ENCODE results near the gene MAP3K10. TPM values are rescaled to one million over a fixed set of nuclear protein-coding genes. Genes with fewer than 3 reads are reported as not detected.
A peak's percentile ranks its signal among the peaks of the same experiment; 100 is the strongest.
"Not testable (repeated sequence)": the region's sequence is repeated elsewhere in the genome, so short reads cannot be mapped to it uniquely, and the experiment has no call there.

Gene MAP3K10
- total RNA-seq, 1 experiment from 2014 or later, result 9.4 TPM

DNA sequence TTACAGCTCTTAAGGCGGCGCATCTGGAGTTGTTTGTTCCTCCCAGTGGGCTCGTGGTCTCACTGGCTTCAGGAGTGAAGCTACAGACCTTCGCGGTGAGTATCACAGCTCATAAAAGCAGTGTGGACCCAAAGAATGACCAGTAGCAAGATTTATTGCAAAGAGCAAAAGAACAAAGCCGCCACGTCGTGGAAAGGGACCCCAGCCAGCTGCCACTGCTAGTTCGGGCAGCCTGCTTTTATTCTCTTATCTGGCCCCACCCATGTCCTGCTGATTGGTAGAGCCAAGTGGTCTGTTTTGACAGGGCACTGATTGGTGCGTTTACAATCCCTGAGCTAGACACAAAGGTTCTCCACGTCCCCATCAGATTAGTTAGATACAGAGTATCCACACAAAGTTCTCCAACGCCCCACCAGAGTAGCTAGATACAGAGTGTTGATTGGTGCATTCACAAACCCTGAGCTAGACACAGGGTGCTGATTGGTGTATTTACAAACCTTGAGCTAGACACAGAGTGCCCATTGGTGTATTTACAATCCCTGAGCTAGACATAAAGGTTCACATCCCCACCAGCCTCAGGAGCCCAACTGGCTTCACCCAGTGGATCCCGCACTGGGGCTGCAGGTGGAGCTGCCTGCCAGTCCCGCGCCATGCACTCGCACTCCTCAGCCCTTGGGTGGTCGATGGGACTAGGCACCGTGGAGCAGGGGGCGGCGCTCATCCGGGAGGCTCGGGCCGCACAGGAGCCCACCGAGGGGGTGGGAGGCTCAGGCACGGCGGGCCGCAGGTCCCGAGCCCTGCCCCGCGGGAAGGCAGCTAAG is 21.5 kb upstream of the MAP3K10 start:
- DNase-seq (ENCODE audit: low read depth); in situ Hi-C loops (cut with HindIII; ENCODE audit: low pct_unique_long_range_greater_than_20kb, low sequenced_read_pairs): not testable (repeated sequence)

DNA sequence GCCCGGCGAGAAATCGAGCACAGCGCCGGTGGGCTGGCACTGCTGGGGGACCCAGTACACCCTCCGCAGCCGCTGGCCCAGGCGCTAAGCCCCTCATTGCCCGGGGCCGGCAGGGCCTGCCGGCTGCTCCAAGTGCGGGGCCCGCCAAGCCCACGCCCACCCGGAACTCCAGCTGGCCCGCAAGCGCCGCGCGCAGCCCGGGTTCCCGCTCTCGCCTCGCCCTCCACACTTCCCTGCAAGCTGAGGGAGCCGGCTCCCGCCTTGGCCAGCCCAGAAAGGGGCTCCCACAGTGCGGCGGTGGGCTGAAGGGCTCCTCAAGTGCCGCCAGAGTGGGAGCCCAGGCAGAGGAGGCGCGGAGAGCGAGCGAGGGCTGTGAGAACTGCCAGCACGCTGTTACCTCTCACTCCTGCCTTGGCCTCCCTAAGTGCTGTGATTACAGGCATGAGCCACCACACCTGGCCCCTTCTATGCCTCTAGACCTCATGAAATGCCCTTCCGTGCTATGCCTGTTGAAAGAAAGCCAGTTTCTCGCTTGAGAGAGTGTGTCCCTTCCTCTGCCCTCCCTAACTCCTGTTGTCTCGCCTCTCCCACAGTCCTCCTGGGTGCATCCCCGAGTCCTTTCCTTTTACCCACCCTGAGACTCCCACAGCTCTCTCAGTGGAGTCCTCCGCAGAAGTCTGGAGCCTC is 20.8 kb upstream of the MAP3K10 start:
- DNase-seq (ENCODE audit: low read depth); in situ Hi-C loops (cut with HindIII; ENCODE audit: low pct_unique_long_range_greater_than_20kb, low sequenced_read_pairs): not testable (repeated sequence)

DNA sequence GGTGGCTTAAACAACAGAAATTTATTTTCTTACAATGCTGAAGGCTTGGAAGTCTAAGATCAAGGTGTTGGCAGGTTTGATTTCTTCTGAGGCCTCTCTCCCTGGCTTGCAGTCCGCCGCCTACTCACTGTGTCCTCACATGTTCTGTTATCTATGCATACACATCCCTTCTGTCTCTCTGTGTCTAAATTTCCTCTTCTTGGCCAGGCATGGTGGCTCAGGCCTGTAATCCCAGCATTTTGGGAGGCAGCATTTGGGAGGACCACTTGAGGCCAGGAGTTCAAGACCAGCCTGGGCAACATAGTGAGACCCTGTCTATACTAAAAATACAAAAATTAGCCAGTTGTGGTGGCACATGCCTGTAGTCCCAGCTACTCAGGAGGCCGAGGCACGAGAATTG is 19.9 kb upstream of the MAP3K10 start:
- DNase-seq (ENCODE audit: low read depth); in situ Hi-C loops (cut with HindIII; ENCODE audit: low pct_unique_long_range_greater_than_20kb, low sequenced_read_pairs): not testable (repeated sequence)

DNA sequence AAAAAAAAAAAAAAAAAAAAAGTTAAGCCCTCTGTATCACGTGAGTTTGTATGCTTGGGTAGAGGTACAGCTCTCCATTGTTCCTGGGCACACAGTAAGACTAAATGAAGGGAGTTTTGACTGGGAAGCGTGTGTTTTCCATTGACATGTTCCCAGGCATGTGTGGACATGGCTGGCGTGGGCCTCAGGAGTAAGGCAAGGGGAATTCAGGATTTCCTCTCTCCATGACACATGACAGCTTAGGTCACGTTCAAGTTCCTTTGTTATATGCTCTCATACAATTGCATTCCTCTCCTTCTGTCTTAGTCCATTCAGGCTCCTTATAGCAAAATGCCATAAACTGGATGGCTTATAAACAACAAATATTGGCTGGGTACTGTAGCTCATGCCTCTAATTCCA is 17.1 kb upstream of the MAP3K10 start:
- DNase-seq (ENCODE audit: low read depth), result no peak
- in situ Hi-C loops (cut with HindIII; ENCODE audit: low pct_unique_long_range_greater_than_20kb, low sequenced_read_pairs), result no loop called here

DNA sequence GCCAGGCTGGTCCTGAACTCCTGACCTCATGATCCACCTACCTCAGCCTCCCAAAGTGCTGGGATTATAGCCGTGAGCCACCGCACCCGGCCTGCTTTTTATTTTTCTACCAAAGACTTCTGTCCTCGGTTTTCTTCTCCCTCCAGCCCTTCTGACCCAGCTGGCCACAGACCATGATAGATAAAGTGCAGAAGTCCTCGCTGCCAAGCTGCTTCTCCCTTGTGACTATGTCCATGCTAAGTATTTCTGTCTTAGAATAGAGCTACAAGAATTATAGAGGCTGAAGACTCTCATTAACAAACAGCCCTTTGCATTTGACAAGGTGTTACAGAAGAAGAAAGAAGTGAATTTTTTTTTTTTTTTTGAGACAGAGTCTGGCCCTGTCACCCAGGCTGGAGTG is 15.4 kb upstream of the MAP3K10 start:
- in situ Hi-C loops (cut with HindIII; ENCODE audit: low pct_unique_long_range_greater_than_20kb, low sequenced_read_pairs), result no loop called here
- DNase-seq (ENCODE audit: low read depth), result no peak

DNA sequence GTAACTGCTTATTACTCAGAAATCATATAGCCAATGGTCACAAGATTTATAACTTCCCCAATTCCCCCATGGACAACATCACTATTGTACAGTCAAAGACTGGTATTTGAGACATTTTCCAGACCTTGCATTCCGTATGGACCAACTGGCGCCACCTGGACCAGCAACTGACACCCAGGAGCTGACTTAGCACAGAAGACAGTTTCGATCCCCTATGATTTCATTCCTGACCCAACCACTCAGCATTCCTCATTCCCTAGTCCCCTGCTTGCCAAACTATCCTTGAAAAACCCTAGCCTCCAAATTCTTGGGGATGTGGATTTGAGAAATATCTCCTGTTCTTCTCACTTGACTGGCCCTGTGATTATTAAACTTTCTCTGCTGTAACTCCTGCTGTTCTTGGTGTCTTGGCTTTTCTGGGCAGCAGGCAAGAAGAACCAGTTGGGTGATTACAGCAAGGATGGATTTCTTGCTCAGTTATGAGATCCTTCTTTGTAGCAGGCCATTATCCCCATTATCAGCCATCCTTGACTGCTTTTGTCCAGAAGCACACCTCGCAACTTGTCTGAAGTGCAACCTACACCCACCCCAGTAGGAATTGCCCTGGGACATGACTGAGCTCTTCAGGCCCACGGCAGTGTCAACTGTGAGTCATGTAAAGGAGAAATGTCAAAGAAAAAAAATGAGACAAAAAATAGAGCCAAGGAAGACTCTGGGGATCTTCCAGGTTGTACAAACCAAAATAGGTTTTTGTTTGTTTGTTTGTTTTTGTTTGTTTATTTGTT is 13.7 kb upstream of the MAP3K10 start:
- DNase-seq (ENCODE audit: low read depth), result no peak
- in situ Hi-C loops (cut with HindIII; ENCODE audit: low pct_unique_long_range_greater_than_20kb, low sequenced_read_pairs), result no loop called here

DNA sequence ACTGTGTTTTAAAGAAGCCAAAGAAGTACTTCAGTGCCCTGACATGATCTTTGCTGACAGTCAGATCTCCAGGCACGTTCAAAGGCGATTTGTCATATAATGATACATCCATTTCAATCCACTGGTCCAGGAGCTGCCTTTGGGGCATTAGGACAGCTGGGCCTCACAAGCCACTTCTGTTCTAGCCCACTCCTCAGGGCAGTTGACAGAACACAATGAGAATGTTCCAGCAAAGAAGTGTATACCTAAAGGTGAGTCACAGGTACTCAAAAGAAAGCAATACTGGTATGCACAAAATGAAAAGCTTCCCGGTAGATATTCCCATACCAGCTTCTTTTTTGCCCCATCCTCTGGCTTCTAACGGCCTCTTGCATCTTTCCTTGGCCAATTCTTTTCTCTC is 12.5 kb upstream of the MAP3K10 start:
- DNase-seq (ENCODE audit: low read depth), result no peak
- in situ Hi-C loops (cut with HindIII; ENCODE audit: low pct_unique_long_range_greater_than_20kb, low sequenced_read_pairs), result no loop called here

DNA sequence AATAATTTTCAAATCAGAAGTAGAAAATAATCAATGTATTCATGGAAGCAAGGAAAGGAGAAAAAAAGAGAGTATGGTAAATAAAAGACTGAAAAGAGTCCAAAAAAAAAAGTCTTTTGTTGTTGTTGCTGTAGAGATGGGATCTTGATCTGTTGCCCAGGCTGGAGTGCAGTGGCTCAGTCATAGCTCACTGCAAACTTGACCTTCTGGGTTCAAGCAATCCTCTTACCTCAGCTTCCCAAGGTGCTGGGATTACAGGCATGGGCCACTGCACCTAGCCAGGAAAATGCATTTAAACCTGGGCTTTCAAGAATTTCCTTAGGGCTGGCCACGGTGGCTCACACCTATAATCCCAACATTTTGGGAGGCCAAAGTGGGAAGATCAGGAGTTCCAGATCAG is 7.0 kb upstream of the MAP3K10 start:
- in situ Hi-C loops (cut with HindIII; ENCODE audit: low pct_unique_long_range_greater_than_20kb, low sequenced_read_pairs), result no loop called here
- DNase-seq (ENCODE audit: low read depth), result no peak

DNA sequence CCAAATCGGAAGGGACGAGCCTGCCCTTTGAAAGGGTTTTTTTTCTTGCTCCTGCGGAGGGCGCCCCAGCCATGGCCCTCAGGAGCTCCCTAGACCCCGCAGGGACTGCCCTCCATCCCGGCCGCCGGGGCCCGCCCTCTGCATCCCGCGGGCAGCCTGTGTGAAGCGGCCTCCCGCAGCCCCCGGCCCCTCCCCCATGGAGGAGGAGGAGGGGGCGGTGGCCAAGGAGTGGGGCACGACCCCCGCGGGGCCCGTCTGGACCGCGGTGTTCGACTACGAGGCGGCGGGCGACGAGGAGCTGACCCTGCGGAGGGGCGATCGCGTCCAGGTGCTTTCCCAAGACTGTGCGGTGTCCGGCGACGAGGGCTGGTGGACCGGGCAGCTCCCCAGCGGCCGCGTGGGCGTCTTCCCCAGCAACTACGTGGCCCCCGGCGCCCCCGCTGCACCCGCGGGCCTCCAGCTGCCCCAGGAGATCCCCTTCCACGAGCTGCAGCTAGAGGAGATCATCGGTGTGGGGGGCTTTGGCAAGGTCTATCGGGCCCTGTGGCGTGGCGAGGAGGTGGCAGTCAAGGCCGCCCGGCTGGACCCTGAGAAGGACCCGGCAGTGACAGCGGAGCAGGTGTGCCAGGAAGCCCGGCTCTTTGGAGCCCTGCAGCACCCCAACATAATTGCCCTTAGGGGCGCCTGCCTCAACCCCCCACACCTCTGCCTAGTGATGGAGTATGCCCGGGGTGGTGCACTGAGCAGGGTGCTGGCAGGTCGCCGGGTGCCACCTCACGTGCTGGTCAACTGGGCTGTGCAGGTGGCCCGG is 815 bp downstream of the MAP3K10 start:
- in situ Hi-C loops (cut with HindIII; ENCODE audit: low pct_unique_long_range_greater_than_20kb, low sequenced_read_pairs), result no loop called here
- peak; percentile 16 for DNase-seq (ENCODE audit: low read depth)

DNA sequence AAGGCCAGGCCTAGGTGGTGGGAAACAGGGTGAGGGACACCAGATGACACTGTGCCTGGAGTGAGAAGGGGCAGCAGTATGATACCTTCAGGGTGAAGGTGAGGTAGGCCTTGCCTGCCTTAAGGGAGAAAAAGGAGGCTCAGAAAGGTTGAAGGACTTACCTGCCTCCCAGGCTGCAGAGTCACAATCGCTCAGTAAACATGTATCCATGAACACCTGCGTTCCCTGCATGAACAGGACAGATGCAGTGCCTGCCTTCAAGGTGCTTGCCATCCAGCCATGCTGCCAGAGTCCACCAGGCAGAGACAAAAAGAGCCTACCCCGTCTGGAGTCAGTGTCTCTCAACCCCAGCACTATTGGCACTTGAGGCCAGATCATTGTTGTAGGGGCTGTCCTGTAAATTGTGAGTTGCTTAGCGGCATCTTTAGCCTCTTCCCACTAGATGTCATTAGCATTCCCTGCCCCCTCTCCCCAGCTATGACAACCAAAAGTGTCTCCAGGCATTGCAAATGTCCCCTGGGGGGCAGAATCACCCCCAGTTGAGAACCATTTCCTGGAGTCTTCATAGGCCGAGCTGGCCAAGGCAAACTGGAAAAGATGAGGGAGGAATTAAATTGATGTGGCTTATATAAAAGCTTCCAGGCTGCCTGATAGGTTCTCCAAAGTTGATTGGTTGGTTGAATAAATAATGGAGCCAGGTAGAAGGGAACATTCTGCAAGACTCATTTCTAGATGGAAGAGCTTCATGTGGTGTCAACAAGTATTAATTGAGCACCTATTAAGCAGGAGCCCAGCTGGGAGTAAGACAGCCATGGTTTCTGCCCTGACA is 1.7 kb downstream of the MAP3K10 start:
- DNase-seq (ENCODE audit: low read depth), result no peak
- in situ Hi-C loops (cut with HindIII; ENCODE audit: low pct_unique_long_range_greater_than_20kb, low sequenced_read_pairs), result no loop called here

DNA sequence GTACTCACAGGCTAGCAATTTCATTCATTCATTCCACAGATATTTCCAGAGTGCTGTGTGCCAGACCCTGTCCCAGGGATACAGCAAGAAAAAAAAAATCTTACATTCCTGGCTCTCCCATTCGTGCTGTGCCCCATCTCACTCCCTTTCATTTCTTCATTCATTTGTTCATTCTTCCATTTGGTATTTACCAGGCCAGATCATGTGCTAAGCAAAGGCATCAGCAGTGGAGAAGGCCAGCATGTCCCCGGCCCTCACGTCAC is 2.3 kb downstream of the MAP3K10 start:
- no peak for DNase-seq (ENCODE audit: low read depth)
- in situ Hi-C loops (cut with HindIII; ENCODE audit: low pct_unique_long_range_greater_than_20kb, low sequenced_read_pairs), result no loop called here

DNA sequence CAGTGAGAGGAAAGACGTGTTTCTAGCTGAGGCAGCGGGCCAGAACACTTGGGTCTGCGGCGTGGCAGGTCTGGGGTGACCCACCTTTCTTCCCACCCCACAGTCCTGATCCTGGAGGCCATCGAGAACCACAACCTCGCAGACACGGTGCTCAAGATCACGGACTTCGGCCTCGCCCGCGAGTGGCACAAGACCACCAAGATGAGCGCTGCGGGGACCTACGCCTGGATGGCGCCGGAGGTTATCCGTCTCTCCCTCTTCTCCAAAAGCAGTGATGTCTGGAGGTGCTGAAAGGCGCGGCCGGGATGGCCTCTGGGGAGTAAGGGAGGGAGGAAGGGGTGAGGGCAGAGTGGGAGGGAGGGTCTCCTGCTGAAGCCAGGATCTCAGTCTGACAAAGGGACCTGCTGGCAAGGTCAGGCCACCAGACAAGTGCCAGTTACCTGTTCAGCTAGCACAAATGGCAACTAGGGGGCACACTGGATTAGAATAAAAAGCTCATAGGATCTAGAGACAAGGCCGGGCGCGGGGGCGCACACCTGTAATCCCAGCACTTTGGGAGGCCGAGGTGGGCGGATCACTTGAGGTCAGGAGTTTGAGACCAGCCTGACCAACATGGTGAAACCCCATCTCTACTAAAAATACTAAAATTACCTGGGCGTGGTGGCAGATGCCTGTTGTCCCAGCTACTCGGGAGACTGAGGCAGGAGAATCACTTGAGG is 7.2 kb downstream of the MAP3K10 start:
- no peak for DNase-seq (ENCODE audit: low read depth)
- in situ Hi-C loops (cut with HindIII; ENCODE audit: low pct_unique_long_range_greater_than_20kb, low sequenced_read_pairs), result no loop called here

DNA sequence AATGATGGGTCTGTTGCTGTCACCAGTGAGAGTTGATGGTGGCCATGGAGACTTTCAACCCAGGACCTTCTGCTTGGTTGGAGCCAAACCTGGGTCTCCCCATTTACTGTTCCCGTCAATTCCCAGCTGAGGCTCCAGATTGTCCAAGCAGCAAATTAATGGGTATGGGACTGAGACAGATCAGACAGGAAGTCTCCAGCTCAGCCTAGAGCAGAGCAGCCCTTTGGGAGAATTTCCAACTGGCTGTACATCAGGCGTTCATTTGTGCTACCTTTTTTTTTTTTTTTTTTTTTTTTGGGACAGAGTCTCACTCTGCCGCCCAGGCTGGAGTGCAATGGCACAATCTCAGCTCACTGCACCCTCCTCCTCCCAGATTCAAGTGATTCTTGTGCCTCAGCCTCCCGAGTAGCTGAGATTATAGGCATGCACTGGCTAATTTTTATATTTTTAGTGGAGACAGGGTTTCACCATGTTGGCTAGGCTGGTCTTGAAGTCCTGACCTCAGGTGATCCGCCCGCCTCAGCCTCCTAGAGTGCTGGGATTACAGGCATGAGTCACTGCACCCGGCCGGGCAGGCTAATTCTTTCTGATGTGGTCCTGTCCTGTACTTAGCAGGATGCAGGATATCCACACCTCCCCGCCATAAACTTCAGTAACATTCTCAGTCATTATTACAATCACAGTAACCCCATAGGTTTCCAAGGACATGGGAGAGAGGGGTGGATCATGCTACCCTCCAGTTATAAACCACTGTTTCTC is 9.3 kb downstream of the MAP3K10 start:
- in situ Hi-C loops (cut with HindIII; ENCODE audit: low pct_unique_long_range_greater_than_20kb, low sequenced_read_pairs), result no loop called here
- DNase-seq (ENCODE audit: low read depth), result no peak

DNA sequence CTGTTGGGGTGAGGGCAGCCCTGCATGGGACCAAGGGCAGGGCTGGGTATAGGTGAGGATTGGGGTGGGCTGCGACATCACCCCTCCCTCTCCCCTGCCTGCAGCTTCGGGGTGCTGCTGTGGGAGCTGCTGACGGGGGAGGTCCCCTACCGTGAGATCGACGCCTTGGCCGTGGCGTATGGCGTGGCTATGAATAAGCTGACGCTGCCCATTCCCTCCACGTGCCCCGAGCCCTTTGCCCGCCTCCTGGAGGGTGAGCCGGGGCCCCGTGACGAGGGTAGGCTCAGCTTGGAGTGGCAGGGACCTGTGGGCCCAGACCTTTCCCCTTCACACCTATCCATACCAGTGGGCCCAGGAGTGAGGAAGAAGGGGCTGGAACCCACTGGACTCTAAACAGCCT is 13.2 kb downstream of the MAP3K10 start:
- in situ Hi-C loops (cut with HindIII; ENCODE audit: low pct_unique_long_range_greater_than_20kb, low sequenced_read_pairs), result no loop called here
- no peak for DNase-seq (ENCODE audit: low read depth)

DNA sequence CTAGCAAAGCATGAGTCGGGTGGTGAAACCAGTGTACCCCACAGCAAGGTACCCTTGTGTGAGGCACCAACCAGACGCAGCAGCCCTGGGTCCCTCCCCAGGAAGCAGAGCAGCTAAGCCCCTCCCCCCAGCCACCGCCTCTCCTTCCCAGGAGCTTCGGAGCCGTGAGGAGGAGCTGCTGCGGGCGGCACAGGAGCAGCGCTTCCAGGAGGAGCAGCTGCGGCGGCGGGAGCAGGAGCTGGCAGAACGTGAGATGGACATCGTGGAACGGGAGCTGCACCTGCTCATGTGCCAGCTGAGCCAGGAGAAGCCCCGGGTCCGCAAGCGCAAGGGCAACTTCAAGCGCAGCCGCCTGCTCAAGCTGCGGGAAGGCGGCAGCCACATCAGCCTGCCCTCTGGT is 14.5 kb downstream of the MAP3K10 start:
- in situ Hi-C loops (cut with HindIII; ENCODE audit: low pct_unique_long_range_greater_than_20kb, low sequenced_read_pairs), result no loop called here
- DNase-seq (ENCODE audit: low read depth), result no peak

DNA sequence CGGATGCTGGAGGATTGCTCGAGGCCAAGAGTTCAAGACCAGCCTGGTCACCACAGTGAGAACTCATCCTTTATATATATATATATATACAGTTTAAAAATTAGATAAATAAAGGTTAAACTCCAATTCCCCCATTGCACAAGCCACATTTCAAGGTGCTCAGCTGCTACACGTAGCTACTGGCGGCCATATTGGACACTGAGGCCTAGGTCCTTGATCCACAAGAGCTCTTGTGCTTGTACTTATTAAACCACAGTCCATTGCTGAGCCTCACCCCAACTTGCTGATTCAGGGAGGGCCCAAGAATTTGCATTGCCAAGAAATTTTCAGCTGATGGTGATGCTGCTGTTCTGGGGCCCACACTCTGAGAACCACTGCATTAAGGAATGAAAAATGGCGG is 17.4 kb downstream of the MAP3K10 start:
- DNase-seq (ENCODE audit: low read depth), result no peak
- in situ Hi-C loops (cut with HindIII; ENCODE audit: low pct_unique_long_range_greater_than_20kb, low sequenced_read_pairs), result no loop called here

DNA sequence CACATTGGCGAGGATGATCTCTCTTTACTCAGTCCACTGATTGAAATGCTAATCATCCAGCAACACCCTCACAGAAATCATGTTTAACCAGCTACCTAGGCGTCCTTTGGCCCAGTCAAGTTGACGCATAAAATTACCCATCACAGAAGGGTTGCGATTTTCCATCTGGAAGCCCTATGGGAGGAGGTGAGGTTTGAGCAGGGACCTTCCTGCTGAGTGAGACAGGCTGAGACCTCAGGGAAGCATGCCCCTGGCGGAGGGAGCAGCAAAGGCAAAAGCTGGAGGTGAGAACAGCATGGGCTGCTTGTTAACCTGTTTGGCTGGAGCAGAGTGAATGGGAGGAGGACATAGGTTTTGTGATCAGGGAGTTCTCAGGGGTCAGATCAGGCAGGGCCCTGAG is 19.7 kb downstream of the MAP3K10 start:
- no peak for DNase-seq (ENCODE audit: low read depth)
- in situ Hi-C loops (cut with HindIII; ENCODE audit: low pct_unique_long_range_greater_than_20kb, low sequenced_read_pairs), result no loop called here

Measured in Caki2 (cell line).